SHP77 (cell line): Measurements from ENCODE around the gene ZNF525.
"Not testable (repeated sequence)": the region's sequence is repeated elsewhere in the genome, so short reads cannot be mapped to it uniquely, and the experiment has no call there.

ENCODE experiments used
- DNase-seq, 2 experiments: peaks; one replicate each; lab custom pipeline; 2025; lab: John Stamatoyannopoulos, UW

Gene ZNF525

DNA sequence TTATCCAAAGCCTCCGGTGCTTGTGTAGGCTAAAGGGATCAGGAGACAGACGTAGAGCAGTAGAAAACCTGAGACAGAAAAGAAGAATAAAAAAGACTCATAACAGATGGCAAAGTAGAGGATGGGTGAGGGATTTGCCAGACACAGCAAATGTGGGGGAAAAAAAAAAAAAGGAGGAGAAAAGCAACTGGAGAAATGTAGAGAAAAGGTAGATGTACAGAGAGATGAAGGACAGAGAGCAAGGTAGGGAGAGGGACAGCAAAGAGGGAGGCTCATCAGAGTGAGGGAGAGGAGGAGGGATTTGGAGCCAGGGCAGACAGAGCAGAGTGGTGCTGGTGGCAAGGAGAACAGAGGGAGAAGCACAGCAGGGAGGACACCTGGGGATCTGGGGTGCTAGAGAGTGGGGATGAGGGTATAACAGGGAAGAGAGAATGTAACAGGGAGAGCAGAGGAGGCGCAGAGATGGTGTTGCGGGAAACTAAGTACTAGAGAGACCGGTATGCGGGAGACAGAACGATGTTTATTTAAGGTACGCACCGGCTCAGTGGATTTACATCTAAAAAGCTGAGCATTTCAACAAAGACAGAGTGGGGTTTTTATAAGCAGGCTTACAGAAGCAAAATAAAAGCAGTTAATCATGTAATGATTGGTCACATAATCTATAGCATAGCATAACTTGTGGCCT lies 30.5 kb downstream of the ZNF525 start:
- not testable (repeated sequence) for DNase-seq

DNA sequence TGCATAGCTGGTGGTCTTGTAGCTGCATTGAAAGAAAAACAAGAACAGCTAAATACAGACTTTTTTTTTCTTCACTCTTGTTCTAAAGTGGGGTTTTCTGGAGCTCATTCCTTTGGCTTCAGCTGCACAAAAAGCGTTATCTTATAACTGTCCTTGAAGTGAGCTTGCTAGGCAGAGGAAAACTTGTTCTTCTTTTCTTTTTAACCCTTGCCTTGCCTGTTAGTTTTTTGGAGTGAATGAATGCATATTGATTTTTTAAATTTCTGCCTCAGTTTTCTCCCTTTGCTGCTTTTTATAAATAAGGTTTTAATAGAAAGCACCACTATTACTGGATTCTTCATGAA lies 31.0 kb downstream of the ZNF525 start:
- DNase-seq: no peak

DNA sequence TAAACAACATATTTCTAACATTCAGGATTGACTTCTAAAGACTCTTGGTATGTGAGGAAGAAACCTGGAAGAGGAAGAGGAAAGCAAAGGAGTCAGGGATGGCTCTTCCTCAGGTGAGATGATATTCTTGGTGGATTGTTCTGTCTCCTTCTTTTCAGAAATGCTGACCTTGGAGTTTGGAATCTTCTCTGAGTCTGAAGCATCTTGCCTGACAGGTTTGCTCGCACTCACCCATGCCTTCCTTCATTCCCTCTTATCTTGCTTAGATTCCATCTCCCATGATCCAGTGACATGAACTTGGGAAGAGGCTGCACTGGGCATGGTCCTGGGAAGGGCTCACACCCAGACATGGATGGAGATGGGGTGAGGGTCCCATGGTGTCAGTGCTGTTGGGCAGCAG lies 32.4 kb downstream of the ZNF525 start:
- DNase-seq: not testable (repeated sequence)

DNA sequence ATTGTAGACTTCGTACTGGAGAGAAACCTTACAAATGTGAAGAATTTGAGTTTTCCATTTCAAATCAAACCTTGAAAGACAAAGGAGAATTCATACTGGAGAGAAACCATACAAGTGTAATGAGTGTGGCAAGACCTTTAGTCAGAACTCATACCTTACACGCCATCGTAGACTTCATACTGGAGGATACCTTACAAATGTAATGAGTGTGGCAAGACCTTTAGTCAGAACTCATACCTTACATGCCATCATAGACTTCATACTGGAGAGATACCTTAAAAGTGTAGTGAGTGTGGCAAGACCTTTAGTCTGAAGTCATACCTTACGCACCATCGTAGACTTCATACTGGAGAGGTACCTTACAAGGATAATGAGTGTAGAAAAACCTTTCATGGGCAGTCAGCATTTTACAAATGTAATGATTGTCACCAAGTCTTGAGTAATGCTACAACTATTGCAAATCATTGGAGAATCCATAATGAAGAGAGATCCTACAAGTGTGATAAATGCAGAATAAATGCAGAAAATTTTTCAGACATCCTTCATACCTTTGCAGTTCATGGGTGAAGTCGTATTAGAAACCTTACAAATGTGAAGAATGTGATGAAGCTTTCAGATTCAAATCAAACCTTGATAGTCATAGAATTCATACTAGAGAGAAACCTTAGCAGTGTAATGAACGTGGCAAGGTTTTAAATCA lies 44.1 kb downstream of the ZNF525 start:
- DNase-seq: no peak

DNA sequence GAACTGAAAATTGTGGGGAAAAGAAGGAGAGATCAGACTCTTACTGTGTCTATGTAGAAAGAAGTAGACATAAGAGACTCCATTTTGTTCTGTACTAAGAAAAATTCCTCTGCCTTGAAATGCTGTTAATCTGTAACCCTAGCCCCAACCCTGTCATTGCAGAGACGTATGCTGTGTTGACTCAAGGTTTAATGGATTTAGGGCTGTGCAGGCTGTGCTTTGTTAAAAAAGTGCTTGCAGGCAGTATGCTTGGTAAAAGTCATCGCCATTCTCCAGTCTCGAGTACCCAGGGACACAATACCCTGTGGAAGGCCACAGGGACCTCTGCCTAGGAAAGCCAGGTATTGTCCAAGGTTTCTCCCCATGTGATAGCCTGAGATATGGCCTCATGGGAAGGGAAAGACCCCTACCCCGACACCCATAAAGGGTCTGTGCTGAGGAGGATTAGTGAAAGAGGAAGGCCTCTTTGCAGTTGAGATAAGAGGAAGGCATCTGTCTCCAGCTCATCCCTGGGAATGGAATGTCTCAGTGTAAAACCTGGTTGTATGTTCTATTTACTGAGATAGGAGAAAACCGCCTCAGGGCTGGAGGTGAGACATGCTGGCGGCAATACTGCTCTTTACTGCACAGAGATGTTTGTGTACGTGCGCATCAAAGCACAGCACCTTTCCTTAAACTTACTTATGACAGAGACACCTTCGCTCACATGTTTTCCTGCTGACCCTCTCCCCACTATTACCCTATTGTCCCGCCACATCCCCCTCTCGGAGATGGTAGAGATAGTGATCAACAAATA lies 55.2 kb downstream of the ZNF525 start:
- not testable (repeated sequence) for DNase-seq

DNA sequence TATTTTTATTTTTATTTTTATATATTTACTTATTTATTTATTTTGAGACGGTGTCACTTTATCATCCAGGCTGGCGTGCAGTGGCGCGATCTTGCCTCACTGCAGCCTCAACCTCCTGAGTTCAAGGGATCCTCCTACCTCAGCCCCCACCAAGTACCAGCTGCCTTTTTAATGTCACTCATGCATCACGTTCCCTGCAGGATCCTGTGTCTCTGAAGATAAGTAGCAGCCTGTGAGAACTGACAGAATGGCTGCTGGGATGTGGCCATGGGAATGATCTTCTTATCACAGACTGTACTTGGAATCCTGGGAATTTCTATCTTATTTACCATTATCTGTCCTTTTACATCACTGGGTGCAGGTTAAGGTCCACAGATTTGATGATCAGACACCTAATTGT lies 57.0 kb downstream of the ZNF525 start:
- no peak for DNase-seq

DNA sequence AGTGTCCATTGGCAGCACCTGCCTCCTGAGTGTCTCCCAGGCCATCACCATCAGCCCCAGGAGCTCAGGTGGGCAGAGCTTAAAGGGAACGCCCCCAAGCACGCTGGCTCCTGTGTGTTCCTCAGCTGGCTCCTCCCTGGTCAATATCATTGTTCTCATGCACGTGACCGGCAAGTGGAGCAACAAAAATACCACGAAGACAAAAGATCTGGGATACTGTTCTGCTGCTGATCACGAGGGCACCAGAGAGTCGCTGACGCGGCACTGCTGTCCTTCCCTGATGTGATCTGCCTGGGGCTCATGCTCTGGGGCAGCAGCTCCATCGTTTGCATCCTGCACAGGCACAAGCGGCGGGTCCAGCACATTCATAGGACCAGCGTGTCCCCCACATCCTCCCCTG lies 57.6 kb downstream of the ZNF525 start:
- DNase-seq: not testable (repeated sequence)

DNA sequence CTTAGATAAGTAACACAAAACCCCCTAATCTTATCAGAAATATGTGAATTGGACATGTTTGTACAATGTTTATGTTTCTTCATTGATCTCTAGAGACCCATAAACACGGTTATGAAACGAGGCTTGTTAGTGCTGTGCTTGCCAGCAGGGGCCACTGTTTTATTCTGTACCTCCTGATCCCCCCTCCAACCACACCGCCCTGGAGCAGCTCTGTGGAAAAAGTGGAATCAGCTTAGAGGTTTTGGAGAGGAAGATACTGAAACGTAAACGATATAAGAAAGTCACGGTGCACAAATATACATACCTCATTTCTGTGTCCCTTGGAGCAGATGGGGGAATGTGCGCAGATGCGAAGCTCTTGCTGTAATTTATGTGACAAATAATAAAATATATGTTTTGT lies 58.2 kb downstream of the ZNF525 start:
- peak in 1 of 2 experiments; percentile 11 for DNase-seq

DNA sequence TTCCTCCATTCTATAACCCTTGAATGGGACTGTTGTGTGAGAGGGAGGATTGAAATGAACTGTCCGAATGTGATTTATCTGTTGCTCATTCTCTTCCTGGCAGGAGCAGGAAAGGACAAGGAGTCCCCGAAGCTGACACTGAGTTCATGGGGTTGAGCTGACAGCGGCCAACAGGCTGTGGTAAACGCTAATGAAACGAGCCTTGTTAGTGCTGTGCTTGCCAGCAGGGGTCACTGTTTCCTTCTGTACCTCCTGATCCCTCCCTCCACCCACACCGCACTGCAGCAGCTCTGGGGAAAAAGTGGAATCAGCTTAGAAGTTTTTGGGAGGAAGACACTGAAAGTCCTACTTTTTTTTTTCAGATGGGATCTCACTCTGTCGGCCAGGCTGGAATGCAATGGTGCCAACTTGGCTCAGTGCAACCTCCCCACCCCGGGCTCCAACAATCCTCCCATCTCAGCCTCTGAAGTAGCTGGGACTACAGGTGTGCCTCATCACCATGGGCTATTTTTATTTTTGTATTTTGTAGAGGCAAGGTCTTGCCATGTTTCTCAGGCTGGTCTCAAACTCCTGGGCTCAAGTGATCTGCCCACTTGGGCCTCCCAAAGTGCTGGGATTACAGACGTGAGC lies 59.6 kb downstream of the ZNF525 start:
- peak; percentile 19 to 31 for DNase-seq

DNA sequence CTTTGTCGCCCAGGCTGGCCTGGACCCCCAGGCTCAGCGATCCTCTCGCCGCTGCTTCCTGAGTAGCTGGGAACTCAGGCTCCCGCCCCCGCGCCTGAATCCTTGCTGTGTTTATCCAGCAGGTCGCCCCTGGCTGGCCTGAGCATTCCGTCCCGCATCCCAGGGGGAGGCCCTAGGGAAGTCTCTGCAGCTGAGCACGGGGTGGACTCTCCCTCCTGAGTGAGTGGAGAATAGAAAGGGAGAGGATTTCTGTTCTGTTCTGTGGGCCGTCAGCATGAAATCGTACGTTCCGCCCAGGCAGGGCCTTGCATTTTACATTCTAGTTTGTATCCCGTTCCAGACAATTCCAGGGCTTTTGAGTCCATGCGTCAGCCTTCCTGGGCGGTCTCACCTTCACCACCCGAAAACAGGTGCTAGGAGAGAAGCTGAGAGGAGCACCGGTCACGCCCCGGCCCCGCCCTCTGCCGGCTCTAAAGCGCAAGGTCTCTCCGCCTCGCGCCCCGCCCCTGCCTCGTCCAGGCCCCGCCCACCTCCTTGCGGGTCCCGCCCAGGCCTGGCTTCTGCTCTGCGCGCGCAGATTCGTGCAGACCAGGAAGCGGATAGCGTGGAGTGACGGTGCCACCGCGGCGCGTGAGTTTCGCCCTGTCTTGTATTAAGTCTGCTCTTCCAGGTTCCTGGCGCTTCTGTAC lies 66.0 kb downstream of the ZNF525 start, which contains the start of gene ZNF761:
Gene ZNF761 (plus strand): TSS at position 586 of the 689 bp plus-strand sequence. CDS start 15,285 bp downstream, outside the sequence.
- DNase-seq: peak; percentile 89 to 90

DNA sequence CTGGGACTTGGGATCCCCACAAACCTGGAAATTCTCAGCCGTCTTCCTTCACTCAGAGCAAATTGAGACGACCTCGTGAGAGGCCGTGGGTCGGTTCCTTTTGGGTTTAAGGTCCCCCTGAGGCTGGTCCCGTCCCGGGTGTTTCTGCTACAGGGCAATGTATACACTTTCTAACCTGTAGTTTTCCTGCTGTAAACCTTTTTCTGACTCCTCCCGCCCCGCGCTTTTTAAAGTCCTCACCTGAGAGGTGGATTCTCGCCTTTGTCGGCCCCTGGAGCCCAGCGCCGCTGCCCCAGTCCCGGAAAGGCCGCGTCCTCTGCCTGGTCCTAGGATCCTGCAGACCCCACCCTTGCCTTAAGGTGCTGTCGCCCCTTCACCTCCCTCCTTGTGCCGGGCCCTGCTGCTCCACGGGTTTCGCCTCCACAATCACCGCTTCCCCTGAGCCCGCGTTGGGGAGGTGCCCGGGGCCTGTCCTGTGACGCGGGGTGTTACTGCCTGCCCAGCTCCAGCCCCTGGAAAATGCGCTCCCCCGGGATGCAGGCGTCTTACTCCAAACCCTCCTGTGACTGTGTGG lies 66.7 kb downstream of the ZNF525 start:
- peak in 1 of 2 experiments; percentile 2 for DNase-seq
